SK-N-SH (cell line): Measurements from ENCODE around the gene MRPL40. TPM values are rescaled to one million over a fixed set of nuclear protein-coding genes. Genes with fewer than 3 reads are reported as not detected.

Experiments
- CTCF ChIA-PET: fragments of 300-600, 350-600 bp; formaldehyde crosslinking; extraction: SDS; loops from one replicate; lab custom pipeline; 2021; lab: Yijun Ruan, JAX
- POLR2A ChIA-PET: fragments of 350-600 bp; sonication (Branson Sonifier 250); formaldehyde crosslinking; extraction: SDS; loops from one replicate; lab custom pipeline; 2020; ENCODE audit warnings: antibody characterized with exemption, inconsistent platforms; lab: Yijun Ruan, JAX
- DNase-seq: peaks from one replicate; pipeline ENCODE4 v3.0.0; 2012
- H2AFZ ChIP-seq: fragments of 200-600 bp; sonication (generic); 2 replicates; pipeline ENCODE4 v1.8.1; 2016; ENCODE audit warnings: antibody characterized with exemption, mild to moderate bottlenecking, low read depth
- H3F3A ChIP-seq: fragments of 200-600 bp; sonication (generic); replicated peaks from 2 replicates; pipeline ENCODE3; 2016; ENCODE audit warnings: antibody characterized with exemption, mild to moderate bottlenecking; ENCODE audit not compliant: insufficient read depth
- H3K27ac ChIP-seq, 2 experiments: fragments of 200-500 bp in 1 of 2; fragments of 200-600 bp in 1 of 2; sonication (Bioruptor generic) in 1 of 2; sonication (generic), shearing (Covaris generic) in 1 of 2; 2 replicates each; pipeline versions ENCODE4 v1.5.1 to v1.6.1; 2014 to 2016; ENCODE audit warnings: low read depth in 2 of 2, inconsistent platforms in 1 of 2, low read length in 1 of 2, mild to moderate bottlenecking in 1 of 2, mixed read lengths in 1 of 2
- H3K27me3 ChIP-seq: fragments of 200-600 bp; sonication (generic), shearing (Covaris generic); 2 replicates; pipeline ENCODE4 v1.6.1; 2016; ENCODE audit warnings: mixed run types; ENCODE audit not compliant: insufficient read depth
- H3K36me3 ChIP-seq, 2 experiments: fragments of 200-500 bp in 1 of 2; fragments of 200-600 bp in 1 of 2; sonication (Bioruptor generic) in 1 of 2; sonication (generic) in 1 of 2; replicated peaks in 1 of 2; 2 replicates each; pipeline versions ENCODE3 to v1.5.1; 2014 to 2016; ENCODE audit warnings: low read length in 1 of 2, mild to moderate bottlenecking in 1 of 2; ENCODE audit not compliant: insufficient read depth in 2 of 2, control insufficient read depth in 1 of 2
- H3K4me1 ChIP-seq, 2 experiments: fragments of 200-500 bp in 1 of 2; fragments of 200-600 bp in 1 of 2; sonication (Bioruptor generic) in 1 of 2; sonication (generic), shearing (Covaris generic) in 1 of 2; 2 replicates each; pipeline versions ENCODE4 v1.5.1 to v1.6.1; 2014 to 2016; ENCODE audit warnings: low read depth in 1 of 2, low read length in 1 of 2, mixed run types in 1 of 2; ENCODE audit not compliant: insufficient read depth in 2 of 2, control insufficient read depth in 1 of 2
- H3K4me2 ChIP-seq: fragments of 200-600 bp; sonication (generic), shearing (Covaris generic); 2 replicates; pipeline ENCODE4 v1.6.1; 2017; ENCODE audit warnings: mixed run types
- H3K4me3 ChIP-seq, 2 experiments: fragments of 200-500 bp in 1 of 2; fragments of 200-600 bp in 1 of 2; sonication (Bioruptor generic) in 1 of 2; sonication (generic), shearing (Covaris generic) in 1 of 2; 2 replicates each; pipeline versions ENCODE4 v1.5.1 to v1.8.1; 2014 to 2016; ENCODE audit warnings: low read depth in 2 of 2, inconsistent platforms in 1 of 2, low read length in 1 of 2, mild to moderate bottlenecking in 1 of 2, mixed read lengths in 1 of 2, moderate library complexity in 1 of 2
- H3K79me2 ChIP-seq: fragments of 200-600 bp; sonication (generic); 2 replicates; pipeline ENCODE4 v1.8.1; 2017; ENCODE audit warnings: mild to moderate bottlenecking; ENCODE audit not compliant: insufficient read depth
- H3K9ac ChIP-seq: fragments of 200-600 bp; sonication (generic); 2 replicates; pipeline ENCODE4 v1.6.1; 2017; ENCODE audit warnings: mixed run types
- H3K9me2 ChIP-seq: fragments of 200-600 bp; sonication (generic); 2 replicates; pipeline ENCODE4 v1.6.1; 2017; ENCODE audit warnings: mixed run types
- H3K9me3 ChIP-seq: fragments of 200-600 bp; sonication (generic); 2 replicates; pipeline ENCODE4 v1.6.1; 2017; ENCODE audit warnings: mixed run types, mild to moderate bottlenecking, moderate library complexity
- H4K20me1 ChIP-seq: fragments of 200-600 bp; sonication (generic); 2 replicates; pipeline ENCODE4 v1.6.1; 2017; ENCODE audit warnings: mild to moderate bottlenecking, mixed run types; ENCODE audit not compliant: insufficient read depth
- CHD2 ChIP-seq: fragments of 150-350 bp; IDR thresholded peaks from 2 replicates; pipeline ENCODE4 v1.6.1; 2018; ENCODE audit warnings: low read length; ENCODE audit not compliant: partially characterized antibody
- CTCF ChIP-seq: fragments of 200-600 bp; sonication (generic); IDR thresholded peaks from 2 replicates; pipeline ENCODE4 v1.6.1; 2017; ENCODE audit warnings: antibody characterized with exemption, mild to moderate bottlenecking, moderate library complexity
- ELF1 ChIP-seq: IDR thresholded peaks from 2 replicates; pipeline ENCODE4 v1.4.0; 2012
- EZH2phosphoT487 ChIP-seq: fragments of 200-600 bp; sonication (generic); IDR thresholded peaks from 2 replicates; pipeline ENCODE4 v1.6.1; 2017; ENCODE audit warnings: low read depth, mixed run types, mild to moderate bottlenecking, antibody characterized with exemption, moderate library complexity, borderline replicate concordance
- FOSL2 ChIP-seq: IDR thresholded peaks from 2 replicates; pipeline ENCODE4 v1.4.0; 2012; ENCODE audit warnings: low read depth, mild to moderate bottlenecking, moderate library complexity, borderline replicate concordance
- FOXJ3 ChIP-seq: sonication (generic); formaldehyde crosslinking; IDR thresholded peaks from 2 replicates; pipeline ENCODE4 v1.5.1; 2020; ENCODE audit warnings: mild to moderate bottlenecking, missing genetic modification reagents
- FOXM1 ChIP-seq: IDR thresholded peaks from 2 replicates; pipeline ENCODE4 v1.4.0; 2012; ENCODE audit warnings: low read depth, mild to moderate bottlenecking
- JUND ChIP-seq: IDR thresholded peaks from 2 replicates; pipeline ENCODE4 v1.4.0; 2012
- MEF2A ChIP-seq: IDR thresholded peaks from 2 replicates; pipeline ENCODE4 v1.4.0; 2012; ENCODE audit warnings: low read depth, borderline replicate concordance
- NFIC ChIP-seq: IDR thresholded peaks from 2 replicates; pipeline ENCODE4 v1.4.0; 2012; ENCODE audit warnings: borderline replicate concordance
- PBX3 ChIP-seq: IDR thresholded peaks from 2 replicates; pipeline ENCODE4; 2012
- POLR2AphosphoS5 ChIP-seq: IDR thresholded peaks from 2 replicates; pipeline ENCODE4 v1.6.1; 2012; ENCODE audit warnings: low read depth, low read length
- RFX5 ChIP-seq: IDR thresholded peaks from 2 replicates; pipeline ENCODE4 v1.6.1; 2012; ENCODE audit warnings: mild to moderate bottlenecking, improper control_type of control experiment, low read length
- RXRA ChIP-seq: IDR thresholded peaks from 2 replicates; pipeline ENCODE4 v1.4.0; 2012; ENCODE audit warnings: low read depth, mild to moderate bottlenecking, borderline replicate concordance
- SIN3A ChIP-seq: IDR thresholded peaks from 2 replicates; pipeline ENCODE4 v1.6.1; 2012; ENCODE audit warnings: low read depth, mild to moderate bottlenecking, low read length, moderate library complexity, borderline replicate concordance
- TCF12 ChIP-seq: IDR thresholded peaks from 2 replicates; pipeline ENCODE4 v1.4.0; 2012
- WGBS: methylation state at CpG from one replicate; pipeline ENCODE4 v1.1.6; 2017; ENCODE audit warnings: low lambda C conversion rate; 5-methylcytosine and 5-hydroxymethylcytosine counted together
- polyA plus RNA-seq, 3 experiments: library from polyadenylated mRNA; depleted of rRNA; stranded (reverse); fragments of >200 nt; gene quantifications; 2 replicates each; pipeline ENCODE4 v1.2.3, GENCODE V29; 2012
- TF ChIP-seq, protein P1 (sequence below): fragments of 150-350 bp; IDR thresholded peaks from 2 replicates; pipeline ENCODE4 v1.6.1; 2016; ENCODE audit warnings: mild to moderate bottlenecking, low read depth, low read length
- TF ChIP-seq, protein P2 (sequence below): fragments of 150-350 bp; IDR thresholded peaks from 2 replicates; pipeline ENCODE4 v1.6.1; 2017; ENCODE audit warnings: antibody characterized with exemption, low read length, low read depth, borderline replicate concordance
- TF ChIP-seq, protein P3 (sequence below): IDR thresholded peaks from 2 replicates; pipeline ENCODE4 v1.4.0; 2012; ENCODE audit warnings: low read depth

The MRPL40 gene
- polyA plus RNA-seq, 1 of the 3 experiments (the other 2 are of a cell fraction): 34.9 TPM

DNA sequence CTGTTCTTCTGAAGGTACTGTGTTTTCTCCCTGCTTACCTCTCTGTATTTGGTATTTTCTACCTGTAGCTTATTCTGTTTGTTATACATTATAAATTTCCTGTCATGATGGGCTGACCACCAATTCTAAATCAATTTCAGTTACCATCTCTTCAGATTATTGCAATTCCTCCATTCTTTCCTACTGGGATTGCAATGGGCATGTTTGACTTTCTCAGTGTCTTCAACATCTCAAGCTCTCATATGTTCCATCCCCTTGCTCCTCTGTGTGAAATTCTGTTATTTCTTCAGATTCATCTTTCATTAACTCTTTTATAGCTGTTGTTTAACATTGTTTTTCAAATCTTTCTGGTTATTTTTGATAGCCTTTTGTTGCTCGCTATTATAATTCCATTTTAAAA is 30.7 kb downstream of the MRPL40 start:
- no peak overlapping the region for H3K4me3 ChIP-seq
- CTCF ChIA-PET: interaction anchor here (1.3 to 1.6 kb wide), 3 partner anchors 11 to 167 kb away, joined by 4 to 5 read pairs (median 5); no protein-coding TSS in a partner anchor
- no peak overlapping the region for H3K9ac ChIP-seq
- no peak for DNase-seq
- H2AFZ ChIP-seq: no peak overlapping the region
- peaks cover 0 to 3% of the 10 kb centered on the region in 2 experiments; a peak in 1 of 4 replicates for H3K4me1 ChIP-seq
- WGBS: 100% methylated on average over 1 of the region's 1 CpG
- H3F3A ChIP-seq: no peaks in the 10 kb centered on the region
- TF ChIP-seq MEF2A (no peak), FOXJ3 (CRISPR knock-in tag) (no peak), NFIC (no peak), CHD2 (no peak), RXRA (no peak), TCF12 (no peak)
- TF ChIP-seq, protein P1, sequence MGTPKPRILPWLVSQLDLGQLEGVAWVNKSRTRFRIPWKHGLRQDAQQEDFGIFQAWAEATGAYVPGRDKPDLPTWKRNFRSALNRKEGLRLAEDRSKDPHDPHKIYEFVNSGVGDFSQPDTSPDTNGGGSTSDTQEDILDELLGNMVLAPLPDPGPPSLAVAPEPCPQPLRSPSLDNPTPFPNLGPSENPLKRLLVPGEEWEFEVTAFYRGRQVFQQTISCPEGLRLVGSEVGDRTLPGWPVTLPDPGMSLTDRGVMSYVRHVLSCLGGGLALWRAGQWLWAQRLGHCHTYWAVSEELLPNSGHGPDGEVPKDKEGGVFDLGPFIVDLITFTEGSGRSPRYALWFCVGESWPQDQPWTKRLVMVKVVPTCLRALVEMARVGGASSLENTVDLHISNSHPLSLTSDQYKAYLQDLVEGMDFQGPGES: no peak
- H3K36me3 ChIP-seq: peaks cover 71 to 82% of the 10 kb centered on the region in 2 experiments
- POLR2A ChIA-PET: no interaction called here
- no peaks in the 10 kb centered on the region for H3K27me3 ChIP-seq
- H3K27ac ChIP-seq: no peak overlapping the region
- H4K20me1 ChIP-seq: no peaks in the 10 kb centered on the region
- no peaks in the 10 kb centered on the region for H3K79me2 ChIP-seq
- H3K9me2 ChIP-seq: no peaks in the 10 kb centered on the region
- H3K4me2 ChIP-seq: no peak overlapping the region
- no peaks in the 10 kb centered on the region for H3K9me3 ChIP-seq

DNA sequence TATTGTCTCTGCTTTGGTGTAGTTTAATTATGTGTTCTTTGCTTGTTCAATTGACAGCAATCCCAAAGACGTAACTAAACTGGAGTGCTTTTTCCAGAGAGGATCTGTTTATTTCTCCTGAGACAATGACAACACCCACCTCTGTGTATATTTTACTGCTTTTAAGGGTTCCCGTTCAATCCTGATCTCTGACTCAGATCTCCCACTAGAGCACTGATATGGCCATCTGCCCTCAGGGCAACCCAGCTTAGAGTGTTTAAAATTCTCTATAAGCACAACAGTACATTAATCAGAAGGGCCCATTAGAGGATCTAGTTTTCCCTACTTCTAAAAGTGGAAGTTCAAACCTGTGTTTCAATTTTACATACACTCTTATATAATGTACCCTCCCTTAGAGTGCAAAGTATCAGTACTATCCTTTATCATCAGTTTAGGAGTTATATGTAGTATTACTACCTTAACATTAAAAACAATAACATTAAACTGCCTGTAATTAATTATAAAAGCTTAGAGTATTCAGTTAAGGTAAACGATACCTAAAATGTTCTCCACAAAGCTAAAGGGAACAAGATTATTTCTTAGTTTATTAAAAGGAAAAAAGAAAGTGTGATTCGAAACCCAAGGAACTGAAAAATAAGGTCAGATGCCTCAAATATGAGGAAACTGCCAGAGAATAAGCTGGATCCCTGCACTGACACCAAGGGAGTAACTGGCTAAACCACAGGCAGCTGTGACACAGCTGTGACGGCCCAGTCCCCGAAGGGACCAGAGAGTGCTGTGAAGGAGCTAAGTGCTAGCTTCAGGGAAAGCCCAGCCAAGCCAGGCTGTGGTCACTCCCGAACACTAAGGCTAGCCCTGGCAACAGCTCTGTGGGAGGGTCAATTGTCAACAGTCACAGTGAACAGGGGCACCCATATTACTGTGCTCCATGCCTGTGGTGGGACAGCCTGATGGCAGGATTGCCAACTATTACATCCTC is 31.4 kb downstream of the MRPL40 start:
- WGBS: 74% methylated on average over 6 of the region's 7 CpGs
- no peak overlapping the region; a peak in 1 of 4 replicates for H3K27ac ChIP-seq
- no peaks in the 10 kb centered on the region for H3F3A ChIP-seq
- no peaks in the 10 kb centered on the region for H3K27me3 ChIP-seq
- no peaks in the 10 kb centered on the region for H3K9me3 ChIP-seq
- no peak overlapping the region for H2AFZ ChIP-seq
- no peak for DNase-seq
- no peak overlapping the region for H3K4me3 ChIP-seq
- ChIA-PET CTCF (interaction anchor here (0.6 to 2.8 kb wide), 6 partner anchors 8 to 168 kb away, joined by 3 to 13 read pairs (median 4); no protein-coding TSS in a partner anchor), POLR2A (no interaction called here)
- peaks cover 76 to 78% of the 10 kb centered on the region in 2 experiments for H3K36me3 ChIP-seq
- no peaks in the 10 kb centered on the region for H3K9me2 ChIP-seq
- H3K79me2 ChIP-seq: no peaks in the 10 kb centered on the region
- no peak overlapping the region for H3K9ac ChIP-seq
- H3K4me1 ChIP-seq: peaks cover 0 to 3% of the 10 kb centered on the region in 2 experiments; a peak in 1 of 4 replicates
- no peak overlapping the region for H3K4me2 ChIP-seq
- H4K20me1 ChIP-seq: no peaks in the 10 kb centered on the region
- no peak for TF ChIP-seq PBX3
- no peak for TF ChIP-seq JUND
- no peak for TF ChIP-seq CTCF
- TF ChIP-seq RFX5: no peak
- TF ChIP-seq FOSL2: no peak
- TF ChIP-seq NFIC: no peak
- TF ChIP-seq FOXM1: no peak
- TF ChIP-seq, protein P2, sequence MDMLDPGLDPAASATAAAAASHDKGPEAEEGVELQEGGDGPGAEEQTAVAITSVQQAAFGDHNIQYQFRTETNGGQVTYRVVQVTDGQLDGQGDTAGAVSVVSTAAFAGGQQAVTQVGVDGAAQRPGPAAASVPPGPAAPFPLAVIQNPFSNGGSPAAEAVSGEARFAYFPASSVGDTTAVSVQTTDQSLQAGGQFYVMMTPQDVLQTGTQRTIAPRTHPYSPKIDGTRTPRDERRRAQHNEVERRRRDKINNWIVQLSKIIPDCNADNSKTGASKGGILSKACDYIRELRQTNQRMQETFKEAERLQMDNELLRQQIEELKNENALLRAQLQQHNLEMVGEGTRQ: no peak
- TF ChIP-seq, protein P1: no peak
- TF ChIP-seq ELF1: no peak
- no peak for TF ChIP-seq TCF12
- no peak for TF ChIP-seq RXRA
- no peak for TF ChIP-seq SIN3A
- TF ChIP-seq CHD2: no peak
- TF ChIP-seq POLR2AphosphoS5: no peak
- no peak for TF ChIP-seq EZH2phosphoT487
- TF ChIP-seq, protein P3, sequence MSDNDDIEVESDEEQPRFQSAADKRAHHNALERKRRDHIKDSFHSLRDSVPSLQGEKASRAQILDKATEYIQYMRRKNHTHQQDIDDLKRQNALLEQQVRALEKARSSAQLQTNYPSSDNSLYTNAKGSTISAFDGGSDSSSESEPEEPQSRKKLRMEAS: no peak
